ENCODE data around the gene BCAS3.

Gene BCAS3

DNA sequence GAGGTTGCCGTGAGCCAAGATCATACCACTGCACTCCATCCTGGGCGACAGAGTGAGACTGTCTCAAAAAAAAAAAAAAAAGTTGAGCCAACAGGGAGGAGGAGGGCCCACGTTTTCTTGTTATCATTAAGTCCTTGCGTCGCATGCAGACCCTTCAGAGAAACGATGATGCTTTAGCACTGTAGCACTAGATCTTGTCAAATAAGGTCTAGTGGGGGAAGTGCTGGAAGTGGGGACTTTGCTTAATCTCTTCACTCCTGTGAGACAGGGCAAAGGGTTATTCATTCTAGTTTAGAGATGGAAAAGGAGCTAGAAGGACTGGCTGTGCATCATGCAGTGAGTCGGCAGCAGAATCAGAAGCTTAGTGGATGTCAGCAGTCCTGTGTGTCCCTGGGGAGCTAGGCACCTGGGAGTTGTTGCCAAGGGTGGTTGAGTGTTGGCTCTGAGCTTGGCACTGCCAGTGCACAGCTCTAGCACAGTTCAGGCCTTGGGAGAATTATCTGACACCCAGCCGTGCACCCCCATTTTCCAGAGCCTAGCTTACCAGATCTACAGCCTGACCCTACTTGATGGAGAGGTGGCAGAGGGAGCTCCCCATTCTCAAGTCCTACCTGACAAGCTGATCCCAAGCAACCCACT is 688.5 kb downstream of the BCAS3 start:
- no peaks in the 10 kb centered on the region for H3K9me3 ChIP-seq (ENCODE audit: control insufficient read depth, low read length)

DNA sequence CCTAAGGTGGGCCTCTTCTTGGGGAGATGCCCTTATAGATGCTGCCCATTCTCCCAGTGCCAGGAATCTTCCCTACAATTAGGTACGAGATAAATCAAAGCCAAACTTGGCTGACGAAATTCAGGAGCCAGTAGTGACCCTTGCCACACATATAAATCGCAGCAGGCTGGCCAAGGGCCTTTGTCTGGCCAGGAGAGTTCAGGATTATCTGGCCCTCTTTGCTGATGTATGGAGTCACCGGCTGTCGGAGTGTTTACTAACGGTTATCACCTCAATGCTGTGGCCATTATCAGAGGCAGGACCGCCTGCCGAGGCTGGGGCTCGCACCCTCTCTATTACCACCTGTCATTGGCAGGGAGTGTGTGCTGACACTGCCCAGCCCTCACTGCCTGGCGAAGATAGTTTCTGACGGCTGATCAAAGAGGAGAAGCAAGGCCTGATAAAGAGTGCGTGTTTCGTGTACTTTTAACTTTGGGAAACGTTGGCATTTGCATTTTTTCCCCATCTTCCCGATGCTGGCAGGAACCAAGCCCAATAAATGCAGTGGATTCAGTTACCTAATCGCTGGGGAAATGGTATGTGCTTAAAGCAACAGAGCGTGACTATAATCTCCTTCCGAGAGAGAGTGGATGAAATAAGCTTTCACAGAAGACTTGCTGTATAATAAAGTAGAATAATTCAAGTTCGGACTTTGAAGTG is 689.2 kb downstream of the BCAS3 start:
- Histone ChIP-seq H3K27ac (no peak overlapping the region), H3K4me1 (no peaks in the 10 kb centered on the region), H3K4me3 (ENCODE audit: low read depth, low read length) (no peak overlapping the region), H3K4me2 (ENCODE audit: low read length) (no peak overlapping the region), H3K9me3 (ENCODE audit: control insufficient read depth, low read length) (no peaks in the 10 kb centered on the region), H3K36me3 (ENCODE audit: control insufficient read depth, insufficient read depth, low read length) (no peaks in the 10 kb centered on the region), H3K79me2 (no peaks in the 10 kb centered on the region), H3K27me3 (ENCODE audit: control insufficient read depth, insufficient read depth, low read length) (no peaks in the 10 kb centered on the region), H3K9ac (no peak overlapping the region), H2AFZ (no peak overlapping the region)
- TF ChIP-seq, protein P1, sequence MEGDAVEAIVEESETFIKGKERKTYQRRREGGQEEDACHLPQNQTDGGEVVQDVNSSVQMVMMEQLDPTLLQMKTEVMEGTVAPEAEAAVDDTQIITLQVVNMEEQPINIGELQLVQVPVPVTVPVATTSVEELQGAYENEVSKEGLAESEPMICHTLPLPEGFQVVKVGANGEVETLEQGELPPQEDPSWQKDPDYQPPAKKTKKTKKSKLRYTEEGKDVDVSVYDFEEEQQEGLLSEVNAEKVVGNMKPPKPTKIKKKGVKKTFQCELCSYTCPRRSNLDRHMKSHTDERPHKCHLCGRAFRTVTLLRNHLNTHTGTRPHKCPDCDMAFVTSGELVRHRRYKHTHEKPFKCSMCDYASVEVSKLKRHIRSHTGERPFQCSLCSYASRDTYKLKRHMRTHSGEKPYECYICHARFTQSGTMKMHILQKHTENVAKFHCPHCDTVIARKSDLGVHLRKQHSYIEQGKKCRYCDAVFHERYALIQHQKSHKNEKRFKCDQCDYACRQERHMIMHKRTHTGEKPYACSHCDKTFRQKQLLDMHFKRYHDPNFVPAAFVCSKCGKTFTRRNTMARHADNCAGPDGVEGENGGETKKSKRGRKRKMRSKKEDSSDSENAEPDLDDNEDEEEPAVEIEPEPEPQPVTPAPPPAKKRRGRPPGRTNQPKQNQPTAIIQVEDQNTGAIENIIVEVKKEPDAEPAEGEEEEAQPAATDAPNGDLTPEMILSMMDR (IDR thresholded peaks at IDR 0.05): no peak

More for the DNA sequence above, 688.5 kb downstream of the BCAS3 start:
- TF ChIP-seq, protein P1 (IDR thresholded peaks at IDR 0.05): no peak
- Histone ChIP-seq H3K4me1 (no peaks in the 10 kb centered on the region), H3K9ac (no peak overlapping the region), H3K27me3 (ENCODE audit: control insufficient read depth, insufficient read depth, low read length) (no peaks in the 10 kb centered on the region), H3K4me3 (ENCODE audit: low read depth, low read length) (no peak overlapping the region), H3K27ac (no peak overlapping the region), H3K79me2 (no peaks in the 10 kb centered on the region), H3K4me2 (ENCODE audit: low read length) (no peak overlapping the region), H3K36me3 (ENCODE audit: control insufficient read depth, insufficient read depth, low read length) (no peaks in the 10 kb centered on the region), H2AFZ (no peak overlapping the region)

DNA sequence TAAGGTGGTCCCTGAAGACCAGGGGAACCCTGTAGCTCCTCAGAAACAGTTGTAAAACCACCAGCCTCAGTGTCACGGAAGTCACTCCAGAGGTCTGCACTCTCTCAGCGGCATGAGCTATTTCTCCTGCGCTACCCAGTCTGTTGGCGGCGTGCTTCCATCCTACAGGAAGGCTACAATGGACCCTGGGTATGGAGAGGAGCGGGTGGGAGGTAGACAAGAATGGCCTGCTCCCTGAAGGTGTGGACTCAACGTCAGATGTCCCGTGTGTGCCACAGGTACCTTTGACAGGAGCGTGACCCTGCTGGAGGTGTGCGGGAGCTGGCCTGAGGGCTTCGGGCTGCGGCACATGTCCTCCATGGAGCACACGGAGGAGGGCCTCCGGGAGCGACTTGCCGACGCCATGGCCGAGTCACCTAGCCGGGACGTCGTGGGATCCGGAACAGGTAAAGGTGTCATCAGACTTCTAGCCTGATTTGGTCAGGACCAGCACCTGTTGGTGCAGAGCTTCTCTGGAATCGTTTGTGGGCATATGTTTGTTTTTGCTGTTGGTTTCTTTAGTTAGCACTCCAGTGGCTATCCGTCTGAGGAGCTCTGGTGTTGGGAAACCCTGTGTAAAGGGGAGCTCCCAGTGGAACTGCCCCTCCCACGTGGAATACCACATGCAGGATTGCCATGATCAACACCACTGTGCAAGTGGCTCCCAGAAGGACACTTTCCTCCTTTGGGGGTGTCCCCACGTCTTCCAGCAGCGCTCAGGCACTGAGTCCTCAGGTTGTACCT is 690.6 kb downstream of the BCAS3 start:
- no peak overlapping the region for H3K9ac ChIP-seq
- TF ChIP-seq, protein P1 (IDR thresholded peaks at IDR 0.05): no peak
- H2AFZ ChIP-seq: no peak overlapping the region
- H3K9me3 ChIP-seq (ENCODE audit: control insufficient read depth, low read length): no peaks in the 10 kb centered on the region
- no peak overlapping the region for H3K4me2 ChIP-seq (ENCODE audit: low read length)
- H3K27ac ChIP-seq: no peak overlapping the region
- no peaks in the 10 kb centered on the region for H3K36me3 ChIP-seq (ENCODE audit: control insufficient read depth, insufficient read depth, low read length)
- no peaks in the 10 kb centered on the region for H3K27me3 ChIP-seq (ENCODE audit: control insufficient read depth, insufficient read depth, low read length)
- H3K4me1 ChIP-seq: no peaks in the 10 kb centered on the region
- H3K79me2 ChIP-seq: no peaks in the 10 kb centered on the region
- H3K4me3 ChIP-seq (ENCODE audit: low read depth, low read length): no peak overlapping the region

DNA sequence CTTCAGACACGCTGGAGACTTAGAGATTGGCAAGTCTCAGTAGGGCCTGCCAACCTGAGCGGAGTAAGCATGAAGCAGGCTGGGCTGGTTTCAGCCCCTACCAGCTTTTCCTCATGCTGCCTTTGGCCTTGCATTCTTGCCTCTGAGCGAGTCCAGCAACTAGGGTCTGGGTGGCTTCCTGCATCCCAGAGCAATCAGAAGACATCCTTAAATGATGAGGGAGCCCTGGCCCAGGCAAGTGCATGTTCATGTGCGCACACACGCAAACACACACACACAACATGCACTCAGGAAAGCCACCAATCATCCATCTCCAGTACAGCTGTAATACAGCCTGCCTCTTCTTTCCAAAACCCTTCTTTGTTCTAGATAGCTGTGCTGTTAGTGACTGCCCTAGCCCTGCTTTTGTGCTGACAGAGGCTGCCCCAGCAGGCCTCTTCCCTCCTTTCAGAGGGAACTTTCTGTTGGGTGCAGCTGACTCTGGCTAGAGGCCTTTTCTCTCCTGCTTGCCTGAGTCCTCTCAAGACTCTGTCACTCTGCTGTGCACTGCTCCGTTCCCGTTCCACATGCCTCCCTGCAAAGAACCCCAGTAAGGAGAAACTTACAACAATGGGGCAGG is 691.3 kb downstream of the BCAS3 start:
- no peak overlapping the region for H3K9ac ChIP-seq
- no peaks in the 10 kb centered on the region for H3K27me3 ChIP-seq (ENCODE audit: control insufficient read depth, insufficient read depth, low read length)
- no peak overlapping the region for H3K4me3 ChIP-seq (ENCODE audit: low read depth, low read length)
- no peak overlapping the region for H2AFZ ChIP-seq
- H3K79me2 ChIP-seq: no peaks in the 10 kb centered on the region
- no peaks in the 10 kb centered on the region for H3K4me1 ChIP-seq
- H3K27ac ChIP-seq: no peak overlapping the region
- H3K9me3 ChIP-seq (ENCODE audit: control insufficient read depth, low read length): no peaks in the 10 kb centered on the region
- no peak overlapping the region for H3K4me2 ChIP-seq (ENCODE audit: low read length)
- TF ChIP-seq, protein P1 (IDR thresholded peaks at IDR 0.05): no peak
- no peaks in the 10 kb centered on the region for H3K36me3 ChIP-seq (ENCODE audit: control insufficient read depth, insufficient read depth, low read length)
